AG04450 (cell line): Measurements from ENCODE around the gene OBSL1. TPM values are rescaled to one million over a fixed set of nuclear protein-coding genes. Genes with fewer than 3 reads are reported as not detected.

ENCODE experiments used
- CTCF ChIA-PET: fragments of 300-600, 350-600 bp; formaldehyde crosslinking; extraction: SDS; loops from one replicate; lab custom pipeline; 2022; ENCODE audit warnings: antibody characterized with exemption, inconsistent platforms; lab: Charles Lee
- POLR2A ChIA-PET: fragments of 350-600 bp; formaldehyde crosslinking; extraction: SDS; loops from one replicate; lab custom pipeline; 2021; ENCODE audit warnings: antibody characterized with exemption, inconsistent platforms; lab: Yijun Ruan, JAX
- DNase-seq: peaks from one replicate; pipeline ENCODE4 v3.0.0-alpha.2; 2011; ENCODE audit warnings: low read depth, low spot score
- H3K27ac ChIP-seq: one replicate; pipeline ENCODE4 v1.5.1; 2012; ENCODE audit warnings: low read depth, low read length, control low read depth
- H3K27me3 ChIP-seq: one replicate; pipeline ENCODE4 v1.6.0; 2012; ENCODE audit warnings: low read length; ENCODE audit not compliant: control insufficient read depth, insufficient read depth
- H3K4me3 ChIP-seq: 2 replicates; pipeline ENCODE4 v1.5.1; 2011; ENCODE audit warnings: mild to moderate bottlenecking, low read depth, low read length, control low read depth
- H3K9me3 ChIP-seq: 2 replicates; pipeline ENCODE4 v1.5.1; 2012; ENCODE audit warnings: low read length; ENCODE audit not compliant: control insufficient read depth, insufficient read depth
- polyA plus RNA-seq: library from polyadenylated mRNA; depleted of rRNA; stranded (reverse); fragments of >200 nt; gene quantifications from 2 replicates; pipeline ENCODE4 v1.2.3, GENCODE V29; 2011
- TF ChIP-seq, protein P1 (sequence below): IDR thresholded peaks from 2 replicates; pipeline ENCODE4 v1.5.1; 2011; ENCODE audit warnings: low read depth, low read length, control low read depth, inconsistent platforms

The OBSL1 gene
- polyA plus RNA-seq, 1 experiment: 35.5 TPM

DNA sequence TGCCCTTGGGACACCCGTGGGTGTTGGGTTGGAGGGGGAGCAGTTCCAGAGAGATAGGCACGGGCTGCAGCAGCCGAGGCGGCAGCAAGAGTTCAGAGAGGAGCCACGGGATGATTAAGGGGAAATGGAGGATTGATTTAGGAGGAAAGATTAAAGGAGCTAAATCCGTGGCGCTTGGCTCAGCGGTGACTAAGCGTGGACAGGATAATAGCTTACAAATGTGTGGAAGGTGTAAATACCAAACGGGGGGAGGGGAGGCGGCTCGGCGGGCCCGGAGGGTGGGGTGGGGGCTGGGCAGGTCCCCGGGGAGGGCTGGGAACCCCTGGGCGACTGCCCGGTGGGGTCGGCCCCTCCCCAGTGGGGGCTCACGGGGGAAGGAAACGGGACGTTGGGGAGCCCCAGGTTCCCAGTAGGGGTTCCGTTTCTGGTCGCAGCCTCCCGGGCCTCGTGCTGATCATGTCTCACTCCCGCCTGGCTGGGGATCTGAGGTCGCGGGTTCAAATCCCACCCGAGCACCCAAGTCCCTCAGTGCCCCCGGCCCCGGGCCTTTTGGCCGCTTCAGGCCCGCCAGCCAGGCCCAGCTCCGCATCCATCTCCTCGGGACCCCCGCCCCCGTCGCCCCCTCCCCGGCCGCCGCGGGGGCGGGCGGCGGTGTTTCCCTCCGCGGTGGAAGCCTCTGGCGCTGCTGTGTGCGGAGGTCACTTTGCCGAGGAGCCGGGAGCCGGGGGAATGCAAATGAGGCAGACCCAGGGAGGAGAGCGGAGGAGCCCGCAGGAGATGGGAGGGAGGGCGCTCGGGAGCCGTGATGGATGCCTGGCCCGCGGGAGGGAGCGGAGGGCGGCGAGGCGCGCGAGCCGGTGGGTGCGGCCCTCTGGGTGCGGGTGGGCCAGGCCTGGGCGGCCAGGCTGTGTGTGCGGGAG, 49.0 kb downstream of the OBSL1 start:
- no peak for DNase-seq
- peak overlapping the region; percentile 47 for H3K27ac ChIP-seq
- CTCF ChIA-PET: interaction anchor here (0.6 to 9.9 kb wide), 16 partner anchors 9 to 212 kb away, joined by 3 to 270 read pairs (median 10); partner anchors contain the start of genes DNPEP, GMPPA and OBSL1
- TF ChIP-seq, protein P1, sequence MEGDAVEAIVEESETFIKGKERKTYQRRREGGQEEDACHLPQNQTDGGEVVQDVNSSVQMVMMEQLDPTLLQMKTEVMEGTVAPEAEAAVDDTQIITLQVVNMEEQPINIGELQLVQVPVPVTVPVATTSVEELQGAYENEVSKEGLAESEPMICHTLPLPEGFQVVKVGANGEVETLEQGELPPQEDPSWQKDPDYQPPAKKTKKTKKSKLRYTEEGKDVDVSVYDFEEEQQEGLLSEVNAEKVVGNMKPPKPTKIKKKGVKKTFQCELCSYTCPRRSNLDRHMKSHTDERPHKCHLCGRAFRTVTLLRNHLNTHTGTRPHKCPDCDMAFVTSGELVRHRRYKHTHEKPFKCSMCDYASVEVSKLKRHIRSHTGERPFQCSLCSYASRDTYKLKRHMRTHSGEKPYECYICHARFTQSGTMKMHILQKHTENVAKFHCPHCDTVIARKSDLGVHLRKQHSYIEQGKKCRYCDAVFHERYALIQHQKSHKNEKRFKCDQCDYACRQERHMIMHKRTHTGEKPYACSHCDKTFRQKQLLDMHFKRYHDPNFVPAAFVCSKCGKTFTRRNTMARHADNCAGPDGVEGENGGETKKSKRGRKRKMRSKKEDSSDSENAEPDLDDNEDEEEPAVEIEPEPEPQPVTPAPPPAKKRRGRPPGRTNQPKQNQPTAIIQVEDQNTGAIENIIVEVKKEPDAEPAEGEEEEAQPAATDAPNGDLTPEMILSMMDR: no peak
- no peaks in the 10 kb centered on the region for H3K9me3 ChIP-seq
- 0 out of 2 replicates have a peak overlapping the region, but pooled peaks have one; percentile 13 for H3K4me3 ChIP-seq
- H3K27me3 ChIP-seq: peaks cover 20% of the 10 kb centered on the region
- POLR2A ChIA-PET: interaction anchor here (0.9 to 1.0 kb wide), 2 partner anchors 12 to 24 kb away, joined by 4 to 6 read pairs; partner anchors contain the start of gene GMPPA

DNA sequence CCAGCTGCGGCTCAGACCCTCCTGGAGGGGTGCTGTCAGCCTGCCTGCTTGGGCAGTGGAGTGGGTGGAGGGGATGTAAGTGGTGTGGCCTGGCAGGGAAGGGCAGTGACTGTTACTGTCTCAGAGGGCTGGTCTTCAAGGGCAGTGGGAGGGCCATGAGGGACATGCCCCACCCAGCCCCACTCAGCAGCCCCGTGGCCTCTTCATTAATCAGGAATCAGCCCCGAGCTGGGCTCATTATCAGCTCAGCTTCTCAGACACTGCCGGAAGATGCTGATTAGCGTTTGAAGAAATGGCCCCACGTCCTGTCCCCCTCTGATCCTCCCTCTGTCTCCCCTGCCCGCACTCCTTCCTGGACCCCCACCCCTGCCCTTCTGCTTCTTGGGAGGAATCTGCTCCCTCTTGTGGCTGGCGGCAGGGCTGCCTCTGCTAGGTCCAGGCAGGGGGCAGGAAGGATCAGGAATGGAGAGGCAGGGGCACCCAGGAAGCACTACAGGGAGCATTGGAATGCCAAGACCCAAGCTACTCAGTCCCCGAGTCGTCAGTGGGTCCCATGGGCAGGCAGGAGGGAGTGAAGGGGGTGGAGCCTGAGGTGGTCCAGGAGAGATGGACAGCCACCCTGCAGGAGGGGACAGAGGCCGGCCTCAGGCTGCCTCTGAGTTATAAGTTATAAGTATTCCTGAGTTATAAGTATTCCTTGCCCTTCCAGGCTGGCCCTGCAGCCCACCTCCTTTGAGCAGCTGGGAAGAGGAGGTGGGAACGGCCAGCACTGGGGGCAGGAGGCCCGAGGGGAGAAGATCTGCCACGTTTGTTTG, 50.1 kb downstream of the OBSL1 start:
- ChIA-PET POLR2A (interaction anchor here (0.9 to 2.0 kb wide), 4 partner anchors 10 to 105 kb away, joined by 3 to 6 read pairs (median 4); partner anchors contain the start of gene GMPPA), CTCF (interaction anchor here (0.5 to 8.2 kb wide), 22 partner anchors 10 to 176 kb away, joined by 3 to 97 read pairs (median 6); partner anchors contain the start of genes DNPEP, GMPPA, OBSL1 and TMEM198)
- no peak overlapping the region for H3K27ac ChIP-seq
- no peaks in the 10 kb centered on the region for H3K9me3 ChIP-seq
- no peak for DNase-seq
- TF ChIP-seq, protein P1: peak; percentile 87
- H3K27me3 ChIP-seq: peaks cover 19% of the 10 kb centered on the region
- no peak overlapping the region for H3K4me3 ChIP-seq

DNA sequence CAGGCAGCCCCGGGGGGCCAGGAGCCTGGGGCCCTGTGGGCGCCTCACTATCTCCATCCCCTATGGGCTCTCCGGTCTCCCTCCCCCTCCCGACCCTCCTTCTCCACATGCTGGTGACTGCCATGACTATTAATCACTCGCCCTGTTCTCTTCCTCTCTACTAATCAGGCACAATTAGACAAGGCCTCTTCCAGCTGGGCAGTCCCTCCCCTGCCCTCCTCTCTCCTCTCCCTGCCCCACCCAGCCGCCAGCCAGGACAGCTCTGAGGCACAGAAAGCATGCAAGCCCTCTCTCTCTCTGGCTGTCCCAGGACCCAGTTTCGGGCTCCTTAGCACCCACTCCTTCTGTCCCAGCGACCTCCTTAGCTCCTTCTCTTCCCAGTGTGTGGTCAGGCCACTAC, 51.3 kb downstream of the OBSL1 start:
- ChIA-PET POLR2A (interaction anchor here (0.6 to 2.0 kb wide), 4 partner anchors 9 to 104 kb away, joined by 3 to 6 read pairs (median 3); partner anchors contain the start of gene GMPPA), CTCF (interaction anchor here (0.5 to 8.2 kb wide), 13 partner anchors 9 to 128 kb away, joined by 3 to 97 read pairs (median 14); partner anchors contain the start of genes GMPPA and TMEM198)
- Histone ChIP-seq H3K4me3 (no peak overlapping the region), H3K9me3 (no peaks in the 10 kb centered on the region; the same call in 1 of the 2 replicates), H3K27ac (no peak overlapping the region), H3K27me3 (peaks cover 29% of the 10 kb centered on the region)
- no peak for DNase-seq
- TF ChIP-seq, protein P1: no peak

DNA sequence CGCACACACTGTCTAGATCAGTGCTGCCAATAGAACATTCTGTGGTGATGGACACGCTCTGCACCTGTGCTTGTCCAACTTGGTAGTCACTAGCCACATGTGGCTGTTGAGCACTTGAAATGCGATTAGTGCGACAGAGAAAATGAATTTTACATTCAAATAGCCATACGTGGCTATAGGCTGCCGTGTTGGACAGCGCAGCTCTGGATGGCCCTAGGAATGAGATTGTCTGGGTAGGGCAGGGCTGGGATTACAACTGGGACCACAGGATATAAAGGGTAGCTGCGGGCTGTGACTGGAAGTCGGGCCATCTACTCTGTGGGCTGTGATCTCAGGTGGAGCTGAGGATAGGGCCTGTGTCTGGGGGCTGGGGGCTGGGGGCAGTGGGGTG, 51.8 kb downstream of the OBSL1 start:
- H3K4me3 ChIP-seq: no peak overlapping the region
- peaks cover 34% of the 10 kb centered on the region for H3K27me3 ChIP-seq
- ChIA-PET CTCF (interaction anchor here (1.2 to 8.2 kb wide), 8 partner anchors 8 to 116 kb away, joined by 7 to 97 read pairs (median 38); partner anchors contain the start of gene GMPPA), POLR2A (interaction anchor here (2.0 kb wide), 1 partner anchor 21 kb away, joined by 6 read pairs; the partner anchor contains the start of gene GMPPA)
- H3K9me3 ChIP-seq: no peaks in the 10 kb centered on the region; the same call in 1 of the 2 replicates
- DNase-seq: no peak
- H3K27ac ChIP-seq: no peak overlapping the region
- TF ChIP-seq, protein P1: no peak
